Bronchial epithelial cell (primary cell): ENCODE data around the gene ATG10. TPM values are rescaled to one million over a fixed set of nuclear protein-coding genes. Genes with fewer than 3 reads are reported as not detected.
"Not testable (repeated sequence)": the region's sequence is repeated elsewhere in the genome, so short reads cannot be mapped to it uniquely, and the experiment has no call there.

ENCODE experiments used
- DNase-seq: peaks from one replicate; pipeline ENCODE4 v3.0.0-alpha.2; 2010; ENCODE audit warnings: low read depth
- FAIRE-seq: peaks from 2 replicates; lab custom pipeline; 2011; peaks lifted over from hg19 to GRCh38; lab: Jason Lieb, UNC
- H3K27me3 ChIP-seq: 2 replicates; pipeline ENCODE4 v1.5.1; 2011; ENCODE audit warnings: low read length; ENCODE audit not compliant: control insufficient read depth, insufficient read depth
- H3K36me3 ChIP-seq: 2 replicates; pipeline ENCODE4 v1.5.1; 2011; ENCODE audit warnings: low read length; ENCODE audit not compliant: control insufficient read depth, insufficient read depth
- H3K4me3 ChIP-seq: 2 replicates; pipeline ENCODE4 v1.5.1; 2011; ENCODE audit warnings: mild to moderate bottlenecking, low read depth, low read length, control low read depth
- CTCF ChIP-seq: IDR thresholded peaks from 2 replicates; pipeline ENCODE4 v1.5.1; 2011; ENCODE audit warnings: mild to moderate bottlenecking, moderate library complexity, low read length, control low read depth, inconsistent platforms; ENCODE audit not compliant: insufficient read depth, severe bottlenecking
- total RNA-seq: library from RNA; depleted of rRNA; stranded (reverse); fragments of >200 nt; gene quantifications from 2 replicates; pipeline ENCODE4 v1.2.1, GENCODE V29; 2014

Gene ATG10
- total RNA-seq, 1 donor from 2014 or later, result 9.7 TPM

GRCh38 chr5:82119889-82120288, 148.1 kb downstream of the ATG10 start:
- TF ChIP-seq CTCF, result no peak
- H3K36me3 ChIP-seq, result no peaks in the 10 kb centered on the region

GRCh38 chr5:82129723-82130285, 158.0 kb downstream of the ATG10 start:
- FAIRE-seq, result no peak
- no peaks in the 10 kb centered on the region for H3K27me3 ChIP-seq

More at GRCh38 chr5:82119889-82120288, 148.1 kb downstream of the ATG10 start:
- DNase-seq, result no peak
- no peak for FAIRE-seq
- no peak overlapping the region for H3K4me3 ChIP-seq
- no peaks in the 10 kb centered on the region for H3K27me3 ChIP-seq

GRCh38 chr5:82130602-82131001, 158.8 kb downstream of the ATG10 start:
- no peaks in the 10 kb centered on the region for H3K27me3 ChIP-seq
- FAIRE-seq (no peak), DNase-seq (no peak)
- H3K36me3 ChIP-seq, result no peaks in the 10 kb centered on the region
- no peak for TF ChIP-seq CTCF
- no peak overlapping the region for H3K4me3 ChIP-seq

More at GRCh38 chr5:82129723-82130285, 158.0 kb downstream of the ATG10 start:
- Histone ChIP-seq H3K36me3 (no peaks in the 10 kb centered on the region), H3K4me3 (no peak overlapping the region)
- TF ChIP-seq CTCF, result no peak
- no peak for DNase-seq

GRCh38 chr5:82137205-82137604, 165.4 kb downstream of the ATG10 start:
- DNase-seq (no peak), FAIRE-seq (no peak)
- H3K27me3 ChIP-seq, result no peaks in the 10 kb centered on the region
- no peak for TF ChIP-seq CTCF
- H3K36me3 ChIP-seq, result no peaks in the 10 kb centered on the region
- no peak overlapping the region for H3K4me3 ChIP-seq

- not testable (repeated sequence) for H3K4me3 ChIP-seq, H3K27me3 ChIP-seq, DNase-seq, FAIRE-seq, H3K36me3 ChIP-seq
Measured at GRCh38 chr5:82139837-82140236, 168.0 kb downstream of the ATG10 start.

GRCh38 chr5:82142217-82142841, 170.5 kb downstream of the ATG10 start:
- no peak overlapping the region for H3K4me3 ChIP-seq
- FAIRE-seq, result peak; percentile 18

More at GRCh38 chr5:82142217-82142841, 170.5 kb downstream of the ATG10 start:
- no peak for DNase-seq
- no peak for TF ChIP-seq CTCF
- no peaks in the 10 kb centered on the region for H3K27me3 ChIP-seq
- H3K36me3 ChIP-seq, result no peaks in the 10 kb centered on the region
